CD14-positive monocyte (primary cell): ENCODE measurements around the gene TMA16. TPM values are rescaled to one million over a fixed set of nuclear protein-coding genes. Genes with fewer than 3 reads are reported as not detected.

Source experiments
- DNase-seq, 3 donors: peaks; one replicate each; pipeline ENCODE4 v3.0.0-alpha.2; 2011 to 2022
- H2AFZ ChIP-seq: 2 replicates; pipeline ENCODE4 v1.6.0; 2012; ENCODE audit warnings: mild to moderate bottlenecking, low read depth, low read length, inconsistent platforms; ENCODE audit not compliant: insufficient read depth, poor library complexity, severe bottlenecking
- H3K27ac ChIP-seq, 2 donors: 1 replicate in 1 of 2; 2 replicates in 1 of 2; pipeline ENCODE4 v1.5.1; 2012 to 2013; ENCODE audit warnings: low read length in 2 of 2, control low read depth in 1 of 2, inconsistent platforms in 1 of 2, low read depth in 1 of 2, mild to moderate bottlenecking in 1 of 2
- H3K27me3 ChIP-seq, 2 donors: one replicate each; pipeline versions ENCODE4 v1.6.0 to v1.6.1; 2011 to 2013; ENCODE audit warnings: low read length in 2 of 2; ENCODE audit not compliant: control insufficient read depth in 2 of 2, insufficient read depth in 2 of 2
- H3K36me3 ChIP-seq, 2 donors: replicated peaks in 1 of 2; 1 replicate in 1 of 2; 2 replicates in 1 of 2; pipeline versions ENCODE4 v1.5.1 to v1.6.1; 2012 to 2013; ENCODE audit warnings: low read length in 2 of 2, control low read depth in 1 of 2, inconsistent platforms in 1 of 2, mild to moderate bottlenecking in 1 of 2; ENCODE audit not compliant: insufficient read depth in 2 of 2, control insufficient read depth in 1 of 2
- H3K4me1 ChIP-seq, 2 donors: 1 replicate in 1 of 2; 2 replicates in 1 of 2; pipeline versions ENCODE4 v1.5.1 to v1.6.1; 2012 to 2013; ENCODE audit warnings: low read length in 2 of 2, control low read depth in 1 of 2, inconsistent platforms in 1 of 2, mild to moderate bottlenecking in 1 of 2, moderate library complexity in 1 of 2; ENCODE audit not compliant: insufficient read depth in 2 of 2, control insufficient read depth in 1 of 2
- H3K4me2 ChIP-seq: replicated peaks from 2 replicates; pipeline ENCODE3; 2012; ENCODE audit warnings: low read length, moderate library complexity, mild to moderate bottlenecking; ENCODE audit not compliant: poor library complexity, severe bottlenecking; ENCODE audit errors: extremely low read depth
- H3K4me3 ChIP-seq, 3 experiments: fragments of 200-600 bp in 1 of 3; sonication (generic) in 1 of 3; replicated peaks in 1 of 3; 1 replicate in 2 of 3; 2 replicates in 1 of 3; pipeline ENCODE4 v1.5.1; 2011 to 2013; ENCODE audit warnings: low read length in 3 of 3, mild to moderate bottlenecking in 3 of 3, control low read depth in 2 of 3, low read depth in 2 of 3, inconsistent platforms in 1 of 3, moderate library complexity in 1 of 3
- H3K79me2 ChIP-seq: 2 replicates; pipeline ENCODE4 v1.6.0; 2012; ENCODE audit warnings: mild to moderate bottlenecking, control low read depth, inconsistent platforms, low read length, moderate library complexity; ENCODE audit not compliant: insufficient read depth
- H3K9ac ChIP-seq: 2 replicates; pipeline ENCODE4 v1.6.0; 2017; ENCODE audit warnings: low read length, mild to moderate bottlenecking; ENCODE audit not compliant: insufficient read depth, poor library complexity, severe bottlenecking
- H3K9me3 ChIP-seq, 2 donors: replicated peaks in 1 of 2; 1 replicate in 1 of 2; 2 replicates in 1 of 2; pipeline versions ENCODE4 v1.5.1 to v1.6.1; 2012 to 2013; ENCODE audit warnings: low read length in 2 of 2, control low read depth in 1 of 2; ENCODE audit not compliant: control insufficient read depth in 1 of 2, insufficient read depth in 1 of 2
- H4K20me1 ChIP-seq: 2 replicates; pipeline ENCODE4 v1.6.0; 2012; ENCODE audit warnings: mild to moderate bottlenecking, low read length, control low read depth, moderate library complexity; ENCODE audit not compliant: insufficient read depth
- H3K27ac Mint-ChIP-seq, 7 donors: one replicate each; pipeline ENCODE4 v1.8.0; 2020; ENCODE audit warnings: mild to moderate bottlenecking in 7 of 7, mixed read lengths in 7 of 7, moderate library complexity in 6 of 7, inconsistent platforms in 2 of 7
- H3K27me3 Mint-ChIP-seq, 3 donors: one replicate each; pipeline ENCODE4 v1.8.0; 2021 to 2022; ENCODE audit warnings: low read depth in 3 of 3, mild to moderate bottlenecking in 3 of 3, mixed read lengths in 3 of 3, moderate library complexity in 3 of 3, inconsistent platforms in 1 of 3
- H3K36me3 Mint-ChIP-seq, 2 donors: one replicate each; pipeline ENCODE4 v1.8.0; 2020; ENCODE audit warnings: mixed read lengths in 2 of 2, inconsistent platforms in 1 of 2, mild to moderate bottlenecking in 1 of 2
- H3K4me1 Mint-ChIP-seq: one replicate; pipeline ENCODE4 v1.8.0; 2020; ENCODE audit warnings: mild to moderate bottlenecking, mixed read lengths
- H3K4me3 Mint-ChIP-seq, 2 donors: one replicate each; pipeline ENCODE4 v1.8.0; 2020; ENCODE audit warnings: mild to moderate bottlenecking in 2 of 2, mixed read lengths in 2 of 2, moderate library complexity in 1 of 2
- H3K9me3 Mint-ChIP-seq, 7 donors: one replicate each; pipeline ENCODE4 v1.8.0; 2020 to 2022; ENCODE audit warnings: mixed read lengths in 7 of 7, mild to moderate bottlenecking in 6 of 7, moderate library complexity in 6 of 7, inconsistent platforms in 2 of 7
- CTCF ChIP-seq: fragments of 200-600 bp; IDR thresholded peaks from one replicate; pipeline ENCODE4 v1.8.0; 2022; ENCODE audit warnings: antibody characterized with exemption, mild to moderate bottlenecking
- WGBS: methylation state at CpG from one replicate; pipeline ENCODE4 v1.1.5; 2013; ENCODE audit warnings: missing lambda C conversion rate; ENCODE audit not compliant: insufficient coverage; 5-methylcytosine and 5-hydroxymethylcytosine counted together
- intact Hi-C, 2 donors: fragments of 100-400 bp; cut with micrococcal nuclease; formaldehyde crosslinking; loops; one replicate each; pipeline versions ENCODE4 v1.15.0 to v1.15.1; 2023
- polyA plus RNA-seq, 3 donors: library from polyadenylated mRNA; depleted of rRNA in 1 of 3; unstranded in 2 of 3; stranded (reverse) in 1 of 3; fragments of 300-500 nt in 2 of 3; fragments of >200 nt in 1 of 3; fragmentation: Illumina TruSeq in 2 of 3; gene quantifications; 1 replicate in 2 of 3; 2 replicates in 1 of 3; pipeline ENCODE4 v1.2.3, GENCODE V29; 2012 to 2021

The TMA16 gene
- polyA plus RNA-seq, 3 donors = 7.7 to 8.2 (median 8.2) TPM

GRCh38 chr4:163527172-163527571, 32.7 kb downstream of the TMA16 start:
- Histone ChIP-seq H3K36me3 (peaks cover 76 to 98% of the 10 kb centered on the region in 2 donors), H3K27me3 (no peaks in the 10 kb centered on the region), H4K20me1 (peaks cover 100% of the 10 kb centered on the region), H3K79me2 (peaks cover 16% of the 10 kb centered on the region), H3K9ac (no peak overlapping the region), H3K4me1 (no peaks in the 10 kb centered on the region), H3K4me3 (no peak overlapping the region), H2AFZ (no peak overlapping the region), H3K27ac (no peak overlapping the region), H3K9me3 (no peaks in the 10 kb centered on the region), H3K4me2 (no peak overlapping the region)
- intact Hi-C loops = no loop called here
- no peak for DNase-seq
- no peak for TF ChIP-seq CTCF
- Mint-ChIP-seq H3K4me3 (no peak overlapping the region), H3K27ac (no peak overlapping the region), H3K9me3 (no peaks in the 10 kb centered on the region), H3K4me1 (peaks cover 2% of the 10 kb centered on the region), H3K27me3 (no peaks in the 10 kb centered on the region), H3K36me3 (peaks cover 59 to 76% of the 10 kb centered on the region in 2 donors)
- no CpG with 5 or more reads among the region's 2 CpGs for WGBS

DNA sequence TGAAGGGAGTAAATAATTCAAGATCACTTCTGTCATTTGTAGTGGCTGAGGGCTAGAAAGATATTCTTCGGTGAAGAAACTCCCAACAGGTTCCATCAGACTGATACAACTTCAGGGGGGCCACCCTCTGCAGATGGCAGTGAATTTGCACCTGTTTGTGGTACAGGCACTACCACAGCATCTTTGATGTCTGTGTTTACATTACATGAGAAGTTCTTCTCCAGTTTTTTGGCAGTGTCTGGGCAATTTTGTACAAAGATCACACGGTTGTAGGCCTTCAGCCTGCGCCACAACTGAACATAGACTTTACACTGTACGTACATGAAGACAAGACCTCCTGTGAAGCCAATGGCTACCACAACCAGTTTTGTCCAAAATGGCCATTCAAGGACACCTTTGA, 34.2 kb downstream of the TMA16 start:
- H3K9ac ChIP-seq = no peak overlapping the region
- WGBS = 100% methylated on average over 3 of the region's 4 CpGs
- H3K4me3 Mint-ChIP-seq = no peak overlapping the region
- peaks cover 75 to 97% of the 10 kb centered on the region in 2 donors for H3K36me3 ChIP-seq
- peaks cover 65 to 77% of the 10 kb centered on the region in 2 donors for H3K36me3 Mint-ChIP-seq
- peak overlapping the region in 1 of 2 donors; percentile 39 for H3K27ac ChIP-seq
- H3K27ac Mint-ChIP-seq = peak overlapping the region in 1 of 7 donors; percentile 50
- no peaks in the 10 kb centered on the region for H3K27me3 ChIP-seq
- H3K4me3 ChIP-seq = no peak overlapping the region
- no peak for DNase-seq
- no peaks in the 10 kb centered on the region for H3K4me1 ChIP-seq
- H3K9me3 Mint-ChIP-seq = no peaks in the 10 kb centered on the region
- no peak overlapping the region for H2AFZ ChIP-seq
- H3K9me3 ChIP-seq = no peaks in the 10 kb centered on the region
- H3K4me1 Mint-ChIP-seq = peaks cover 2% of the 10 kb centered on the region
- peaks cover 100% of the 10 kb centered on the region for H4K20me1 ChIP-seq
- intact Hi-C loops = no loop called here
- peaks cover 23% of the 10 kb centered on the region for H3K79me2 ChIP-seq
- H3K27me3 Mint-ChIP-seq = no peaks in the 10 kb centered on the region
- TF ChIP-seq CTCF = no peak
- no peak overlapping the region for H3K4me2 ChIP-seq
